NCI-H1105 (cell line): ENCODE data around the gene IGSF8.
"Not testable (repeated sequence)": the region's sequence is repeated elsewhere in the genome, so short reads cannot be mapped to it uniquely, and the experiment has no call there.

ENCODE experiments used
- DNase-seq: peaks from one replicate; lab custom pipeline; 2025; lab: John Stamatoyannopoulos, UW

Gene IGSF8

GRCh38 chr1:160126342-160126741 lies 27.9 kb upstream of the IGSF8 start:
- not testable (repeated sequence) for DNase-seq

- DNase-seq: no peak
These were observed 27.3 kb upstream of the IGSF8 start for GRCh38 chr1:160125746-160126145.

- DNase-seq: no peak
These were observed 26.5 kb upstream of the IGSF8 start for GRCh38 chr1:160124705-160125478.

- DNase-seq: no peak
These were observed 25.3 kb upstream of the IGSF8 start for GRCh38 chr1:160123726-160124125.

GRCh38 chr1:160122978-160123495 lies 24.6 kb upstream of the IGSF8 start:
- DNase-seq: no peak

- DNase-seq: no peak
These were observed 23.0 kb upstream of the IGSF8 start for GRCh38 chr1:160121388-160121787.

GRCh38 chr1:160120797-160121196 lies 22.4 kb upstream of the IGSF8 start:
- DNase-seq: no peak

GRCh38 chr1:160118928-160119327 lies 20.5 kb upstream of the IGSF8 start:
- no peak for DNase-seq

GRCh38 chr1:160117709-160118183 lies 19.3 kb upstream of the IGSF8 start:
- no peak for DNase-seq

- DNase-seq: no peak
These were observed 18.9 kb upstream of the IGSF8 start for GRCh38 chr1:160117300-160117699.

- no peak for DNase-seq
These were observed 18.1 kb upstream of the IGSF8 start for GRCh38 chr1:160116283-160117147.

- no peak for DNase-seq
These were observed 17.3 kb upstream of the IGSF8 start, which contains the start of gene ATP1A2 for GRCh38 chr1:160115545-160116282. TSS of gene ATP1A2 (plus strand) at chr1:160115759. CDS start at chr1:160115862, 103 bp downstream.

GRCh38 chr1:160114085-160114484 lies 15.7 kb upstream of the IGSF8 start:
- DNase-seq: no peak

- no peak for DNase-seq
These were observed 15.0 kb upstream of the IGSF8 start for GRCh38 chr1:160113407-160113806.

GRCh38 chr1:160112357-160112756 lies 13.9 kb upstream of the IGSF8 start:
- DNase-seq: no peak

GRCh38 chr1:160111462-160111861 lies 13.0 kb upstream of the IGSF8 start:
- DNase-seq: not testable (repeated sequence)

GRCh38 chr1:160109686-160110085 lies 11.3 kb upstream of the IGSF8 start:
- no peak for DNase-seq

- DNase-seq: no peak
These were observed 10.7 kb upstream of the IGSF8 start for GRCh38 chr1:160108888-160109662.

- DNase-seq: no peak
These were observed 9.1 kb upstream of the IGSF8 start for GRCh38 chr1:160107512-160107911.

- no peak for DNase-seq
These were observed 6.7 kb upstream of the IGSF8 start for GRCh38 chr1:160105155-160105554.

GRCh38 chr1:160104486-160104885 lies 6.1 kb upstream of the IGSF8 start:
- no peak for DNase-seq
